Sigmoid colon (tissue), 7 donors: ENCODE data around the gene RGS7. TPM values are rescaled to one million over a fixed set of nuclear protein-coding genes. Genes with fewer than 3 reads are reported as not detected.

Source experiments
- DNase-seq: peaks from one replicate; pipeline ENCODE4 v3.0.0-alpha.2; 2019
- H3K27ac ChIP-seq, 4 donors: fragments of 200-600 bp; sonication (generic); one replicate each; pipeline ENCODE4 v1.5.1; 2016 to 2019; ENCODE audit warnings: mild to moderate bottlenecking in 1 of 4
- H3K27me3 ChIP-seq, 3 donors: fragments of 200-600 bp; sonication (generic); one replicate each; pipeline ENCODE4 v1.5.1; 2019; ENCODE audit warnings: mild to moderate bottlenecking in 1 of 3
- H3K36me3 ChIP-seq, 4 donors: fragments of 200-600 bp; sonication (generic); one replicate each; pipeline ENCODE4 v1.5.1; 2016 to 2019
- H3K4me1 ChIP-seq, 4 donors: fragments of 200-600 bp; sonication (generic); one replicate each; pipeline ENCODE4 v1.5.1; 2017 to 2019
- H3K4me3 ChIP-seq, 4 donors: fragments of 200-600 bp; sonication (generic); one replicate each; pipeline ENCODE4 v1.5.1; 2017 to 2019; ENCODE audit warnings: mild to moderate bottlenecking in 2 of 4, moderate library complexity in 1 of 4
- H3K9me3 ChIP-seq, 4 donors: fragments of 200-600 bp in 3 of 4; sonication (generic) in 3 of 4; one replicate each; pipeline versions ENCODE4 v1.5.1 to v1.6.1; 2013 to 2019
- EP300 ChIP-seq, 4 donors: sonication (generic); formaldehyde crosslinking; IDR thresholded peaks; one replicate each; pipeline ENCODE4 v1.6.1; 2017; ENCODE audit warnings: antibody characterized with exemption in 4 of 4
- POLR2A ChIP-seq, 2 donors: fragments of 450-650 bp; IDR thresholded peaks; one replicate each; pipeline ENCODE4 v1.6.1; 2016; ENCODE audit warnings: antibody characterized with exemption in 2 of 2, mild to moderate bottlenecking in 2 of 2, moderate library complexity in 2 of 2
- POLR2AphosphoS5 ChIP-seq, 4 donors: sonication (generic); formaldehyde crosslinking; IDR thresholded peaks; one replicate each; pipeline ENCODE4 v1.6.1; 2017; ENCODE audit warnings: antibody characterized with exemption in 4 of 4
- WGBS, 2 donors: extraction: QIAGEN DNeasy Blood & Tissue Kit; methylation state at CpG; one replicate each; pipeline ENCODE4 v1.1.7; 2013; 5-methylcytosine and 5-hydroxymethylcytosine counted together
- intact Hi-C: fragments of 100-400 bp; cut with DNase I; formaldehyde crosslinking; loops from one replicate; pipeline ENCODE4 v1.15.1; 2023
- polyA plus RNA-seq, 3 donors: library from polyadenylated mRNA; stranded (reverse); fragments of 200-250 nt; gene quantifications; one replicate each; pipeline ENCODE4 v1.2.3, GENCODE V29; 2013
- total RNA-seq, 4 donors: library from RNA; depleted of rRNA; stranded (reverse); fragments of >200 nt; gene quantifications; one replicate each; pipeline ENCODE4 v1.1.0, GENCODE V29; 2016
- TF ChIP-seq, protein P1 (sequence below), 4 experiments: fragments of 450-650 bp in 3 of 4; fragments of 200-600 bp in 1 of 4; IDR thresholded peaks; one replicate each; pipeline ENCODE4 v1.5.1; 2016 to 2019; ENCODE audit warnings: antibody characterized with exemption in 4 of 4, mild to moderate bottlenecking in 3 of 4, moderate library complexity in 2 of 4
- donor health status: healthy with polysubstance abuse.
- donor health status: Bipolar disorder and iron deficiency.
- donor health status: healthy.

Gene RGS7
- total and polyA plus RNA-seq, 7 donors, result 0.10 to 1.8 (median 0.33) TPM; not detected in 4

DNA sequence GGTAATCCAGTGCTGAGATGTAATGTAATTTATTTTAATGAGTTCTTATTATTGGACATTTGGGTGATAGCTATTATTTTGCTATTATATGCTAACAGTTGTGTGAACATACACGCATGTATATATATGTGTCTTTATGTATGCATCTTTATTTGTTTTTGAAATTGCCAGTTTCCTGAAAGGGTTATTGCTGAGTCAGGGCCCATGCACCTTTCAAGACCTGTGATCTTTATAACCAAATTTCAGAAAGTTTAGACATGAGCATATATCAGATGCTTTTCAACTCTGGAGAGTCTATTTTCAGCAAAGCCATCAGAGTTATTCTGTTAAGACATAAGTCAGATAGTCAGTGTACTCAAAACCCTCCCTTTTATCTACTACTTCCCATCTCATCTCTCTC lies 479.4 kb downstream of the RGS7 start:
- H3K36me3 ChIP-seq, result no peaks in the 10 kb centered on the region
- no peaks in the 10 kb centered on the region for H3K4me1 ChIP-seq
- H3K27ac ChIP-seq, result no peak overlapping the region
- intact Hi-C loops, result no loop called here
- no peak for DNase-seq
- H3K9me3 ChIP-seq, result no peaks in the 10 kb centered on the region
- WGBS, 2 donors, result 85 to 98% methylated on average over 1 of the region's 1 CpG
- no peak overlapping the region for H3K4me3 ChIP-seq
- TF ChIP-seq, protein P1, sequence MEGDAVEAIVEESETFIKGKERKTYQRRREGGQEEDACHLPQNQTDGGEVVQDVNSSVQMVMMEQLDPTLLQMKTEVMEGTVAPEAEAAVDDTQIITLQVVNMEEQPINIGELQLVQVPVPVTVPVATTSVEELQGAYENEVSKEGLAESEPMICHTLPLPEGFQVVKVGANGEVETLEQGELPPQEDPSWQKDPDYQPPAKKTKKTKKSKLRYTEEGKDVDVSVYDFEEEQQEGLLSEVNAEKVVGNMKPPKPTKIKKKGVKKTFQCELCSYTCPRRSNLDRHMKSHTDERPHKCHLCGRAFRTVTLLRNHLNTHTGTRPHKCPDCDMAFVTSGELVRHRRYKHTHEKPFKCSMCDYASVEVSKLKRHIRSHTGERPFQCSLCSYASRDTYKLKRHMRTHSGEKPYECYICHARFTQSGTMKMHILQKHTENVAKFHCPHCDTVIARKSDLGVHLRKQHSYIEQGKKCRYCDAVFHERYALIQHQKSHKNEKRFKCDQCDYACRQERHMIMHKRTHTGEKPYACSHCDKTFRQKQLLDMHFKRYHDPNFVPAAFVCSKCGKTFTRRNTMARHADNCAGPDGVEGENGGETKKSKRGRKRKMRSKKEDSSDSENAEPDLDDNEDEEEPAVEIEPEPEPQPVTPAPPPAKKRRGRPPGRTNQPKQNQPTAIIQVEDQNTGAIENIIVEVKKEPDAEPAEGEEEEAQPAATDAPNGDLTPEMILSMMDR (IDR thresholded peaks at IDR 0.05), result no peak
- TF ChIP-seq POLR2AphosphoS5 (IDR thresholded peaks at IDR 0.05) (no peak), EP300 (IDR thresholded peaks at IDR 0.05) (no peak), POLR2A (IDR thresholded peaks at IDR 0.05) (no peak)
- H3K27me3 ChIP-seq, result no peaks in the 10 kb centered on the region

DNA sequence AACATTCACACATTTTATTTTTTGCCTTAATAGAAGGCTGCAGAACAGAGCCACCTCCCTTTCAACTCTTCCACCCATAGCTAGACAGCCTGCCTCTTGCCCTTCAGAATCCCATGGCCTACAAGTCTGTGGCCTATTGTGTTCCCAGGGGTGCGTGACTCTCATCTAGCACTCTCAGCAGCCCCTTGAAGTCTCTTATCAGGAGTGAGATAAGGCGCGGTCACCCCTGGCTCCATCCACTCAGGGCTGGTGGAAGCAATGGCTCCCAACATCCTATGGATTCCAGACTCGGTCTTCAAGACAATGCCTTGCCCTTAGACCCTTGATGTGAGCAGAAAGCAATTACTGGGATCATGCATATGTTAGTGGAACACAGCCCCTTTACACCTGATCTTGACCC lies 480.9 kb downstream of the RGS7 start:
- no peaks in the 10 kb centered on the region for H3K36me3 ChIP-seq

DNA sequence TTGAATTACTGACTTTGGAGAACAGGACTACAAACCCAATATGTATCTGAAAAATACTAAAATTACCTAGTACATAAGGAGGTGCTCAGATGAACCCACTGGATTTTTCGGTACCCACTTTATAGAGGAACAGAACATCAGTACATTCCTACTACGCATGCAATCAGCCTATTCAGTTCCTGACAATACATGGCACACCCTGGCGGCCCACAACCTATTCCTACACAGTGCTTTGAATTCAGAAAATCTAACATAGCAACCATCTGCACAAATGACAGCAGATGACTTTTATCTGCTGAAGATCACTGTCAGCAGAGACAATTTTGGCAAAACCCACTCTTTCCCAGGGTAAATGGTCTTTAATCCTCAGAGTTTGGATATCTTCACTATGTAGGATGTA lies 487.9 kb downstream of the RGS7 start:
- intact Hi-C loops, result no loop called here
- Histone ChIP-seq H3K4me1 (no peaks in the 10 kb centered on the region), H3K36me3 (no peaks in the 10 kb centered on the region), H3K9me3 (no peaks in the 10 kb centered on the region), H3K4me3 (no peak overlapping the region), H3K27ac (no peak overlapping the region), H3K27me3 (no peaks in the 10 kb centered on the region)
- 90 to 94% methylated on average over 3 of the region's 3 CpGs for WGBS, 2 donors
- DNase-seq, result no peak
- TF ChIP-seq EP300 (IDR thresholded peaks at IDR 0.05) (no peak), POLR2A (IDR thresholded peaks at IDR 0.05) (no peak), POLR2AphosphoS5 (IDR thresholded peaks at IDR 0.05) (no peak)
- TF ChIP-seq, protein P1 (IDR thresholded peaks at IDR 0.05), result no peak

More for the DNA sequence above, 480.9 kb downstream of the RGS7 start:
- WGBS, 2 donors, result 91 to 93% methylated on average over 4 of the region's 4 CpGs
- DNase-seq, result no peak
- Histone ChIP-seq H3K27me3 (no peaks in the 10 kb centered on the region), H3K27ac (no peak overlapping the region), H3K9me3 (no peaks in the 10 kb centered on the region), H3K4me1 (no peaks in the 10 kb centered on the region), H3K4me3 (no peak overlapping the region)
- intact Hi-C loops, result no loop called here
- TF ChIP-seq POLR2AphosphoS5 (IDR thresholded peaks at IDR 0.05) (no peak), EP300 (IDR thresholded peaks at IDR 0.05) (no peak), POLR2A (IDR thresholded peaks at IDR 0.05) (no peak)
- TF ChIP-seq, protein P1 (IDR thresholded peaks at IDR 0.05), result no peak

DNA sequence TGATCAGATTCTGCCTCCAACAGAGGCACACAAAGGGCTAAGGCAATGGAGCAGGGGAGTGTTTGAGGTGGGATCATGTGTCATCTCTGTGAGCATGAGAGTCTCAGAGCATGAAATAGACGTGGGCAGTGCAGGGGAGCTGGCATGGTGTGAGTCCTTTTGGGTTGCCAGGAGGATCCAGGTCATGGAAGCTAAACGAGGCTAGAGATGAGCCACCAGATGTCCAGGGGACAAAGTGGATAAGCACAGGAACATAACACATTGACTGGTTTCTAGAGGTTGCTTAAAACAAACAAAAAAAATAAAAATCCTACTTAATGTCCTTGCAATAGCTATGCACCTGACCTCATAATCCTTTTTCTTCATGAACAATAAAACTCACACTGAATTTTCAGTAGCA lies 490.3 kb downstream of the RGS7 start:
- no peaks in the 10 kb centered on the region for H3K36me3 ChIP-seq
- no peak overlapping the region for H3K4me3 ChIP-seq
- 71 to 77% methylated on average over 2 of the region's 2 CpGs for WGBS, 2 donors
- no peaks in the 10 kb centered on the region for H3K4me1 ChIP-seq
- no peak for DNase-seq
- no peaks in the 10 kb centered on the region for H3K9me3 ChIP-seq
- intact Hi-C loops, result no loop called here
- TF ChIP-seq, protein P1 (IDR thresholded peaks at IDR 0.05), result no peak
- TF ChIP-seq POLR2A (IDR thresholded peaks at IDR 0.05), result no peak
- no peak for TF ChIP-seq POLR2AphosphoS5 (IDR thresholded peaks at IDR 0.05)
- TF ChIP-seq EP300 (IDR thresholded peaks at IDR 0.05), result no peak
- no peak overlapping the region for H3K27ac ChIP-seq
- H3K27me3 ChIP-seq, result no peaks in the 10 kb centered on the region

DNA sequence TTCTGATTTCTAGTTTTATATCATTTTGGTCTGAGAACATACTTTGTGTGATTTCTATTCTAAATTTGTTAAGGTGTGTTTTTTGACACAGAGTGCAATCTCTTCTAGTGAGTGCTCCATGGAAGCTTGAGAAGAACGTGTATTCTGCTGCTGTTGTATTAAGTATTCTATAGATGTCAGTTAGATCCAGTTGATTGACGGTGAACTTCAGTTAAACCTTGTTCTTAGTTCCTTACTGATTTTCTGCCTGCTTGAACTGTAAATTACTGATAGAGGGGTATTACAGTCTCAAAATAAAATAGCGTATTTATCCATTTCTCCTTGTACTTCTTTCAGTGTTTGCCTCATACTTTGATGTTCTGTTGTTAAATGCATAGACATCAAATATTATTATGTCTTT lies 497.0 kb downstream of the RGS7 start:
- intact Hi-C loops, result no loop called here
- Histone ChIP-seq H3K9me3 (no peaks in the 10 kb centered on the region), H3K27me3 (no peaks in the 10 kb centered on the region), H3K27ac (no peak overlapping the region), H3K36me3 (no peaks in the 10 kb centered on the region), H3K4me1 (no peaks in the 10 kb centered on the region), H3K4me3 (no peak overlapping the region)
- TF ChIP-seq POLR2AphosphoS5 (IDR thresholded peaks at IDR 0.05) (no peak), EP300 (IDR thresholded peaks at IDR 0.05) (no peak), POLR2A (IDR thresholded peaks at IDR 0.05) (no peak)
- TF ChIP-seq, protein P1 (IDR thresholded peaks at IDR 0.05), result no peak
- WGBS, 2 donors, result 88 to 90% methylated on average over 3 of the region's 3 CpGs
- DNase-seq, result no peak
